ENCODE results near the gene PSMD1.
A peak's percentile ranks its signal among the peaks of the same experiment; 100 is the strongest.

The PSMD1 gene

DNA sequence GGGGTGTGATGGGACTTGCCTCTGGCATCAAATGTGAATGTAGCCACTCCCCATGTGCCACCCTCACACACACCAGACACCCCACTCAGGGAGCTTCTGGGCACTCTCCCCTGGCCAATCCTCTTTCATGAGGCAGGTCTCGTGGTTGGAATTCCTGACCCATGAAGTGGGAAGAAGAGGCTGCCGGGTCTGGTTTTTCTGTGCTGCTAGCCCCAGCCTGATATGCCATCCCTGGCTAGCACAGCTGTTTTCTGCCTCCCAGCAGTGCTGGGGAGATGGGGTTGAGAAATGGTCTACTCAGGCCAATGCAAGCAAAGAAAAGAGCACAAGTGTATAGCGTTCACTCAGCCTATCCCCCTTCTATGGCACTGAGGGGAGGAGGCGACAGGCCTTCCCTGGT is 20.5 kb upstream of the PSMD1 start:
- no peak for DNase-seq

DNA sequence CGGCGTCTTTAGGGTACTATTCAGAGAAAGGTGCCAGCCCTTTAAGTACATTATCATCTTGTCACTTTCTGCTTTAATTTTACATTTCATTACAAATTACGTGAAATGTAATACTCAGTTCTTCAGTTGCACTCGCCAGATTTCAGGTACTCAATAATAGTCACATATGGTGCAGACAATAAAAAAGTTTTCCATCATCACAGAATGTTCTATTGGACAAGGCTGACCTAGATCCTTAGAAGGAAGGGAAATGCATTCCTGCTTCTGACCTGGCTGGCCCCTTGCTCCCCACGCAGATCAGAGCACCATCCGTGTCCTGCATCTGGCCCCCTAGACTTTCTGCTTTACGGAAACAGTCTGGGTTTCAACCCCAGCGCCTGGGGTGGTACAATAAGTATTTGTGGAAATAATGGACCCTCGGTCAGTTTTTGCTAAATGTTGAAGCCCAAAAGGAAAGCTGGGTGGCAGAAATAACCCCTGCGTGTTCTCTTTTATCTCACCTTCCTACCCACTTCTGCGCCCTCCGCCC is 20.0 kb upstream of the PSMD1 start:
- DNase-seq = no peak

DNA sequence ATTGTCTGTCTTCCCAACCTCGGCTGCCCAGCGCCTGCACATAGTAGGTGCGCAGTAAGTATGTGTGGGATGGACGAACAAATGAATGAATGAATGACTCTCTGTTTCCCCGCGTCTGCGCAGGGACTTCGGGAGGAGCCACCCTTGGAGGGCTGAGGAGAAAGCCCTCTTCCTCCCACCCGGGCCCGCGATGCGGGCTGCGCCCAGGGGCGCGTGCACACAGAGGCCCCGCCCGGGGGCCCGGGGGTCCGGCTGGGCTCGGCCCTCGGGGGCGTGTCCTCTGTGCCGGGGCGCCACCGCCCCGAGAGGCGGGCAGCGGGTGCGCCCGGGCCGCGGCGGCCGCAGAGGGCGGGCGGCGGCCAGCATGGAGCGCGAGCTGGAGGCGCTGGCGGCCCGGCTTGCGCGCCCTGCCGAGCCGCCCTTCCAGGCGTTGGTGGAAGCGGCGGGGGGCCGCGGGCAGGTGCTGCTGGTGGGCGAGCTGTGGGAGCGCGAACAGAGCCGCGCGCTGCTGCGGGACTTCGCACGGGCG is 19.4 kb upstream of the PSMD1 start, which contains the start of gene C2orf72:
Gene C2orf72 (plus strand): TSS at position 322 of the 529 bp plus-strand sequence. CDS start 43 bp downstream, at position 365.
- DNase-seq = peak in 2 of 4 experiments; percentile 21 to 33

GRCh38 chr2:231037731-231038482 is 18.8 kb upstream of the PSMD1 start:
- DNase-seq = peak in 3 of 4 experiments; percentile 10 to 44 (median 28)

DNA sequence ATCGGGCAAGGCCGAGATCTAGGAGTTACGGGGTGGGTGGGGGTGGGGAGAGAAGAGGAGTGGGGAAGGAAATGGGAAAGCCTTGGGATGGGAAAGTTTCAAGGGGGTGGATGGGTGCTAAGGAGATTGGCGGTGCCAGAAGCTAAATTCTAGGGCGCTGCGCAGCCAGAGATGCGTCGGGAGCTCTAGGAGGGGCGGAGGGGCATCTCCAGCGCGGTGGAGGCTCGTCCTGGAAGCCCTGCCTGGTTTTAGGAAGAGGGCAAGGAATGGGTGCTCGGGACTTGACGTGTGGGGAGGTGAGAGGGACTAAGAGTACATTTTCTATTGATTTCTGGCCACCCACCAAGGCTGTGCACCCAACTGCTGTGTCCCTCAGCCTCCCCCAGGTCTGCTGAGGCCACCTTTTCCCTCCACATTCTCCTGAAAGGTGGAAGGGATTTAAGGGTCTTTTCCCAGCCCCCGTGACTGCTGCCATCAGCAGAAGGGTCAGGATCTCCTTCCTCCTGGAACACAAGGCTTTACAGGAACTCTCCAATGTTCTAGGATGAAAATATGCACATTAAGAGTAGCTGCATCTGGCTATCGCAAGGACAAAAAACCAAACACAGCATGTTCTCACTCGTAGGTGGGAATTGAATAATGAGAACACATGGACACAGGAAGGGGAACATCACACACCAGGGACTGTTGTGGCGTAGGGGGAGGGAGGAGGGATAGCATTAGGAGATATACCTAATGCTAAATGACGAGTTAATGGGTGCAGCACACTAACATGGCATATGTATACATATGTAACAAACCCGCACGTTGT is 18.0 kb upstream of the PSMD1 start:
- DNase-seq = no peak

- no peak for DNase-seq
These were observed 17.4 kb upstream of the PSMD1 start for GRCh38 chr2:231039294-231039664.

- peak in 3 of 4 experiments; percentile 10 to 32 (median 12) for DNase-seq
These were observed 16.8 kb upstream of the PSMD1 start for GRCh38 chr2:231039821-231040364.

GRCh38 chr2:231041061-231041689 is 15.5 kb upstream of the PSMD1 start:
- DNase-seq = peak in 3 of 4 experiments; percentile 10 to 19 (median 17)

DNA sequence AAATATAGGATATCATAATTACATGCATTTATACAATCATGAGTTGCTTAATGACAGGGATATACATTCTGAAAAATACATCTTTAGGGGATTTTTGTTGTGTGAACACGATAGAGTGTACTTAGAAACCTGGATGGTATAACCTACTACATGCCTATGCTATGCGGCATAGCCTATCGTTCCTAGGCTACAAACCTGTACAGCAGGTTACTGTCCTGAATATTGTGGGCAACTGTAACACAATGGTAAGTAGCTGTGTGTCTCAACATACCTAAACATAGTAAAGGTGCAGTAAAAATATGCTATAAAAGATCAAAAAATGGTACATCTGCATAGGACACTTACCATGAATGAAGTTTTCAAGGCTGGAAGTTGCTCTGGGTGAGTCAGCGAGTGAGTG is 12.9 kb upstream of the PSMD1 start:
- no peak for DNase-seq

DNA sequence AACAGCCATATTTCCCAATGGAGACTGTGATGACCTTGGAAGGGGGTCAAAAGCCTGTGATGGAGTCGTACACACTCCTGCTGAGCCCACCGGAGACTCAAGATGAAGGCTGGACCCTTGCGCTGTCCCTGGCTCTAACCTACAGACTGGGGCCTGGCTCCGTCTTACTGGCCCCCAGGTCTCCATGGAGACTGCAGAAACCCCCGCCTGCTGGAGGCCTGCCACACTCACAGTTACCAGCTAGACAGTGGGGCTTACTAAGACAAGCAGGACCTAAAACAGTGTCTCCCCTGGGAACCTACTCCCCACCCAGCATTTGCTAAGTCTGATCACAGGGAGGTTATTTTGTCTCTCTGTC is 9.8 kb upstream of the PSMD1 start:
- no peak for DNase-seq

- DNase-seq = no peak
These were observed 9.3 kb upstream of the PSMD1 start for GRCh38 chr2:231047274-231047922.

GRCh38 chr2:231047923-231048915 is 8.4 kb upstream of the PSMD1 start:
- no peak for DNase-seq

GRCh38 chr2:231049286-231050017 is 7.2 kb upstream of the PSMD1 start:
- DNase-seq = no peak

- no peak for DNase-seq
These were observed 6.4 kb upstream of the PSMD1 start for GRCh38 chr2:231050018-231050901.

DNA sequence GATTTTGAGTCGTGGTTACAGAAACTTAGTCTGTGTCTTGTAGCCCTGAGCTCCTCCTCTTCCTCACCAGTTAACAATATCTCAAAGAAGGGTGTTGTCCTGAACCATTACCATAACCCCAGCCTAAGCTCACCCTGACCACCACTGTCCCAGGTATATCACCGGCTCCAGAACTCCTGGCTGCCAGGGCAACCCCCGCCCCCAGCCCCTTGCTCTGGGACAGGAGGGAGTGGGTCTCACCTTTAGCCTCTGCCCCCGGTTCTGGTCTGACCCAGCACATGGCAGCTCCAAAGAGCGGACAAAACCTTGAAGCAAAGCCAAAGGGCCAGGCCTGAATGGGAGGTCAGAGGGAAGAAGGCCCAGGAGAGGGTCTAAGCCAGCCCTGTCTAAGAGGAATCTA is 5.6 kb upstream of the PSMD1 start:
- DNase-seq = no peak

GRCh38 chr2:231052494-231053451 is 3.9 kb upstream of the PSMD1 start:
- DNase-seq = peak; percentile 89 to 95 (median 92)

DNA sequence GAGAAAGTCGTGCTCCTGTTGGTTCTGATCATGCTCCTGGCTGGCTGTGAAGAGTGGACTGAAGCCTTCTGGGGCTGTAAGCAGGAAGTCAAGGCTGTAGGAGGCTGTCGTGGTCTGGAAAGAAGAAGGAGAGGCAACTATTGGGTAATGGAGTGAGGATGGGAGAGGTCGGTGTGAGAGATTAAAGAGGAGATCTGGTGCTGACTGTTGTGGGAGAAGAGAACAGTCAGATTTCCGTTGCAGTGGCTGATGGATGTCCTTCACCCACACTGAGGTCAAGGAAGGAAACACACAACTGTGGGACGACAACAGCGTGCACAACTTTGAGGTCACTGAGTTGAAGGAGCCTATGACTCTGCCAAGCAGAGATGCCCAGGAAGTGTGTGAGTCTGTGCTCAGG is 2.8 kb upstream of the PSMD1 start:
- DNase-seq = peak in 3 of 4 experiments; percentile 26 to 47 (median 32)

DNA sequence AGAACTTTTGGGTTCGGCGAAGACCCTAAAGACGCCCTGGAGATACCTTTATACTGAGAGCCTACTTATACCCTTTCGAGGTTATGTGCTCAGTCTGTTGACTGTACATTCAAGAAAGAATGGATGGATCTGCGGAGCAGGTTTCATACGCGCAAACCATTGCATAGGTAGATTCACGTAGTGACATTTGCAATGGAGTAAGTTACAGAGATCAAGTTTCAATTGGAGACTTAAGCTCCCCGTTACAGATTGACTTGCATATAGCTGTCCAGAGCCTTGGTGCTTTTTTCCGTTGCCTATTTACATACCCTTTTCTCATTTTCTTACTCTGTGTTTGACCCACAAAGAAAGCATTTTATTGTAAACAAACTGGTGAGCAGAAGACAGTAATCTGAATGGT is 923 bp downstream of the PSMD1 start:
- DNase-seq = no peak

Measured in suppressor macrophage (primary cell).